ENCODE data around the gene HERC5. TPM values are rescaled to one million over a fixed set of nuclear protein-coding genes. Genes with fewer than 3 reads are reported as not detected.

The HERC5 gene
- total RNA-seq, 1 experiment from 2014 or later: 7.2 TPM

GRCh38 chr4:88526221-88526815, 69.4 kb downstream of the HERC5 start:
- Histone ChIP-seq H3K9me2 (ENCODE audit: insufficient read depth) (no peaks in the 10 kb centered on the region), H3K4me3 (replicated peaks in 1 of 2; ENCODE audit: low read depth in 1 of 2, low read length in 2 of 2) (no peak overlapping the region), H3K27me3 (ENCODE audit: insufficient read depth, low read length) (no peaks in the 10 kb centered on the region), H3K36me3 (ENCODE audit: control insufficient read depth in 1 of 2, insufficient read depth in 2 of 2, low read length in 2 of 2) (peaks cover 0 to 5% of the 10 kb centered on the region in 2 experiments; a peak in 1 of 4 replicates), H3K9me3 (ENCODE audit: control insufficient read depth in 1 of 2, insufficient read depth in 1 of 2, low read depth in 1 of 2, low read length in 2 of 2) (no peaks in the 10 kb centered on the region), H3K27ac (ENCODE audit: low read depth, low read length) (no peak overlapping the region), H3K4me1 (ENCODE audit: control insufficient read depth in 1 of 2, insufficient read depth in 2 of 2, low read length in 2 of 2) (peaks cover 8 to 24% of the 10 kb centered on the region in 2 experiments; a peak in 3 of 4 replicates), H4K20me1 (ENCODE audit: insufficient read depth) (peaks cover 14% of the 10 kb centered on the region; the same call in 1 of the 2 replicates), H3K9ac (ENCODE audit: low read length) (no peak overlapping the region), H3K79me2 (ENCODE audit: insufficient read depth, low read length) (peaks cover 21% of the 10 kb centered on the region), H2AFZ (ENCODE audit: low read depth, low read length, poor library complexity, severe bottlenecking) (no peak overlapping the region), H3K4me2 (ENCODE audit: low read length) (no peak overlapping the region)
- POLR2A ChIA-PET: no interaction called here
- DNase-seq (ENCODE audit: low read depth, low spot score): no peak
- CTCF ChIA-PET: interaction anchor here (1.2 to 2.3 kb wide), 4 partner anchors 13 to 497 kb away, joined by 3 to 23 read pairs (median 6); no protein-coding TSS in a partner anchor
- BruUV-seq (replicated peaks): no TSS peak
- ATAC-seq: no peak
- intact Hi-C loops (cut with micrococcal nuclease): loop anchor here (1.0 kb wide), 1 partner anchor 498 kb away; no protein-coding TSS in a partner anchor
- RAD21 ChIA-PET (ENCODE audit: low non-redundant PET in 1 of 2, low total read pairs in 2 of 2, uncharacterized antibody in 2 of 2, unreplicated experiment in 2 of 2): interaction anchor here in 1 of 2 experiments (1.7 kb wide), 1 partner anchor 133 kb away, joined by 5 read pairs; no protein-coding TSS in a partner anchor
- TF ChIP-seq EZH2phosphoT487 (IDR thresholded peaks at IDR 0.05; ENCODE audit: borderline replicate concordance): no peak
- no peak for TF ChIP-seq REST (IDR thresholded peaks at IDR 0.05; ENCODE audit: low read depth)
- TF ChIP-seq RAD21 (IDR thresholded peaks at IDR 0.05; ENCODE audit: low read depth): peak; percentile 44
- TF ChIP-seq MAX (IDR thresholded peaks at IDR 0.05): no peak
- 0 out of 2 replicates have a peak, but pooled peaks have one; percentile 16 for TF ChIP-seq FOSL1 (IDR thresholded peaks at IDR 0.05; ENCODE audit: low read depth)
- peak; percentile 2; the same call in 1 of the 2 replicates for TF ChIP-seq JUND (IDR thresholded peaks at IDR 0.05)
- TF ChIP-seq YY1 (IDR thresholded peaks at IDR 0.05; ENCODE audit: extremely low read depth, insufficient replicate concordance, low read depth, low read length): no peak
- TF ChIP-seq ZBTB33 (IDR thresholded peaks at IDR 0.05; ENCODE audit: extremely low read depth, insufficient replicate concordance, low read length): no peak
- no peak for TF ChIP-seq ELF1 (IDR thresholded peaks at IDR 0.05; ENCODE audit: borderline replicate concordance, low read depth)
- no peak for TF ChIP-seq ATF3 (IDR thresholded peaks at IDR 0.05)
- TF ChIP-seq CBX3 (IDR thresholded peaks at IDR 0.05; ENCODE audit: low read depth): no peak
- TF ChIP-seq TCF7L2 (IDR thresholded peaks at IDR 0.05; ENCODE audit: borderline replicate concordance, extremely low read depth, insufficient read depth, insufficient read length): no peak
- no peak for TF ChIP-seq EZH2 (IDR thresholded peaks at IDR 0.05)
- TF ChIP-seq SIN3A (IDR thresholded peaks at IDR 0.05; ENCODE audit: low read depth): no peak
- TF ChIP-seq, protein P1, sequence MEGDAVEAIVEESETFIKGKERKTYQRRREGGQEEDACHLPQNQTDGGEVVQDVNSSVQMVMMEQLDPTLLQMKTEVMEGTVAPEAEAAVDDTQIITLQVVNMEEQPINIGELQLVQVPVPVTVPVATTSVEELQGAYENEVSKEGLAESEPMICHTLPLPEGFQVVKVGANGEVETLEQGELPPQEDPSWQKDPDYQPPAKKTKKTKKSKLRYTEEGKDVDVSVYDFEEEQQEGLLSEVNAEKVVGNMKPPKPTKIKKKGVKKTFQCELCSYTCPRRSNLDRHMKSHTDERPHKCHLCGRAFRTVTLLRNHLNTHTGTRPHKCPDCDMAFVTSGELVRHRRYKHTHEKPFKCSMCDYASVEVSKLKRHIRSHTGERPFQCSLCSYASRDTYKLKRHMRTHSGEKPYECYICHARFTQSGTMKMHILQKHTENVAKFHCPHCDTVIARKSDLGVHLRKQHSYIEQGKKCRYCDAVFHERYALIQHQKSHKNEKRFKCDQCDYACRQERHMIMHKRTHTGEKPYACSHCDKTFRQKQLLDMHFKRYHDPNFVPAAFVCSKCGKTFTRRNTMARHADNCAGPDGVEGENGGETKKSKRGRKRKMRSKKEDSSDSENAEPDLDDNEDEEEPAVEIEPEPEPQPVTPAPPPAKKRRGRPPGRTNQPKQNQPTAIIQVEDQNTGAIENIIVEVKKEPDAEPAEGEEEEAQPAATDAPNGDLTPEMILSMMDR (IDR thresholded peaks at IDR 0.05 in 2 of 3, conservative IDR thresholded peaks at IDR 0.05 in 1 of 3; ENCODE audit: borderline replicate concordance in 1 of 3, insufficient read depth in 1 of 3, low read depth in 2 of 3, low read length in 2 of 3): peak in 2 of 3 experiments; percentile 37 to 39; a peak in 3 of 6 replicates
- TF ChIP-seq EGR1 (IDR thresholded peaks at IDR 0.05; ENCODE audit: low read depth): no peak
